ENCODE measurements around the gene PFN3.

Gene PFN3

GRCh38 chr5:177412603-177413233 lies 12.3 kb upstream of the PFN3 start:
- no peak overlapping the region for H3K4me3 ChIP-seq (ENCODE audit: low read depth, low read length)
- no peak overlapping the region for H3K9ac ChIP-seq
- no peak overlapping the region for H3K4me2 ChIP-seq (ENCODE audit: low read length)
- TF ChIP-seq, protein P1, sequence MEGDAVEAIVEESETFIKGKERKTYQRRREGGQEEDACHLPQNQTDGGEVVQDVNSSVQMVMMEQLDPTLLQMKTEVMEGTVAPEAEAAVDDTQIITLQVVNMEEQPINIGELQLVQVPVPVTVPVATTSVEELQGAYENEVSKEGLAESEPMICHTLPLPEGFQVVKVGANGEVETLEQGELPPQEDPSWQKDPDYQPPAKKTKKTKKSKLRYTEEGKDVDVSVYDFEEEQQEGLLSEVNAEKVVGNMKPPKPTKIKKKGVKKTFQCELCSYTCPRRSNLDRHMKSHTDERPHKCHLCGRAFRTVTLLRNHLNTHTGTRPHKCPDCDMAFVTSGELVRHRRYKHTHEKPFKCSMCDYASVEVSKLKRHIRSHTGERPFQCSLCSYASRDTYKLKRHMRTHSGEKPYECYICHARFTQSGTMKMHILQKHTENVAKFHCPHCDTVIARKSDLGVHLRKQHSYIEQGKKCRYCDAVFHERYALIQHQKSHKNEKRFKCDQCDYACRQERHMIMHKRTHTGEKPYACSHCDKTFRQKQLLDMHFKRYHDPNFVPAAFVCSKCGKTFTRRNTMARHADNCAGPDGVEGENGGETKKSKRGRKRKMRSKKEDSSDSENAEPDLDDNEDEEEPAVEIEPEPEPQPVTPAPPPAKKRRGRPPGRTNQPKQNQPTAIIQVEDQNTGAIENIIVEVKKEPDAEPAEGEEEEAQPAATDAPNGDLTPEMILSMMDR (IDR thresholded peaks at IDR 0.05) = no peak
- H2AFZ ChIP-seq = no peak overlapping the region
- no peaks in the 10 kb centered on the region for H3K27me3 ChIP-seq (ENCODE audit: control insufficient read depth, insufficient read depth, low read length)
- no peak overlapping the region for H3K27ac ChIP-seq
- no peaks in the 10 kb centered on the region for H3K9me3 ChIP-seq (ENCODE audit: control insufficient read depth, low read length)
- H3K36me3 ChIP-seq (ENCODE audit: control insufficient read depth, insufficient read depth, low read length) = no peaks in the 10 kb centered on the region
- H3K79me2 ChIP-seq = no peaks in the 10 kb centered on the region
- H3K4me1 ChIP-seq = peaks cover 10% of the 10 kb centered on the region

DNA sequence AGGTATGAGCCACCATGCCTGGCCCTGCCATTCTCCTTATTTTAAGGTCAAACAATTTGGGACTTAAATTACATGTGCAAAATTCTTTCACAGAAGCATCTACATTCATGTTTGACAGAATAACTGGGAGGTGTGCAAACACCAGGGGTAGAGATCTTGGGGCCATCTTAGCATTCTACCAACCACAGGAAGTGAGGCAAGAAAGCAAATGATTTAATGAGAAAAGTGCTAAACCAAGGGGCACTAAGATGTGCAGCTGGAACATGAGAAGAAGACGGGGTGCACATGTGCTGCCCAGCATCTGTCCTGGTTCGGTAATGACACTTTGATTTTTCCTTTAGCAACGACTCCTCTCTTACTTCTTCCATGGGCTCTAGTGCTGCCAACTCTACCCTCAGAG lies 10.1 kb upstream of the PFN3 start:
- no peaks in the 10 kb centered on the region for H3K79me2 ChIP-seq
- TF ChIP-seq, protein P1 (IDR thresholded peaks at IDR 0.05) = no peak
- H3K4me2 ChIP-seq (ENCODE audit: low read length) = peak overlapping the region; percentile 39
- no peak overlapping the region for H2AFZ ChIP-seq
- no peaks in the 10 kb centered on the region for H3K9me3 ChIP-seq (ENCODE audit: control insufficient read depth, low read length)
- H3K36me3 ChIP-seq (ENCODE audit: control insufficient read depth, insufficient read depth, low read length) = no peaks in the 10 kb centered on the region
- no peaks in the 10 kb centered on the region for H3K27me3 ChIP-seq (ENCODE audit: control insufficient read depth, insufficient read depth, low read length)
- peaks cover 10% of the 10 kb centered on the region for H3K4me1 ChIP-seq
- peak overlapping the region; percentile 36 for H3K27ac ChIP-seq
- no peak overlapping the region for H3K9ac ChIP-seq
- no peak overlapping the region for H3K4me3 ChIP-seq (ENCODE audit: low read depth, low read length)

- Histone ChIP-seq H3K4me2 (ENCODE audit: low read length) (no peak within 1 kb of the TSS), H2AFZ (no peak within 1 kb of the TSS), H3K79me2 (no peaks in the 10 kb centered on the region), H3K4me3 (ENCODE audit: low read depth, low read length) (no peak within 1 kb of the TSS), H3K27me3 (ENCODE audit: control insufficient read depth, insufficient read depth, low read length) (no peaks in the 10 kb centered on the region), H3K27ac (no peak within 1 kb of the TSS), H3K9ac (no peak within 1 kb of the TSS), H3K4me1 (peaks cover 18% of the 10 kb centered on the region), H3K36me3 (ENCODE audit: control insufficient read depth, insufficient read depth, low read length) (no peaks in the 10 kb centered on the region), H3K9me3 (ENCODE audit: control insufficient read depth, low read length) (no peaks in the 10 kb centered on the region)
- TF ChIP-seq, protein P1 (IDR thresholded peaks at IDR 0.05) = no peak
These were observed 8.8 kb upstream of the PFN3 start, which contains the start of gene F12 for GRCh38 chr5:177409043-177409801. F12 (minus strand) TSS chr5:177409564; CDS start chr5:177409527, 37 bp downstream.

- Histone ChIP-seq H2AFZ (no peak overlapping the region), H3K79me2 (no peaks in the 10 kb centered on the region), H3K27ac (no peak overlapping the region), H3K9me3 (ENCODE audit: control insufficient read depth, low read length) (no peaks in the 10 kb centered on the region), H3K4me2 (ENCODE audit: low read length) (no peak overlapping the region), H3K9ac (no peak overlapping the region), H3K36me3 (ENCODE audit: control insufficient read depth, insufficient read depth, low read length) (no peaks in the 10 kb centered on the region), H3K27me3 (ENCODE audit: control insufficient read depth, insufficient read depth, low read length) (no peaks in the 10 kb centered on the region), H3K4me1 (peaks cover 31% of the 10 kb centered on the region), H3K4me3 (ENCODE audit: low read depth, low read length) (no peak overlapping the region)
- TF ChIP-seq, protein P1 (IDR thresholded peaks at IDR 0.05) = no peak
These were observed 5.3 kb upstream of the PFN3 start for GRCh38 chr5:177405805-177406204.

Data from parathyroid adenoma (tissue), 2 donors.